Measurements from ENCODE around the gene NDUFB7. TPM values are rescaled to one million over a fixed set of nuclear protein-coding genes. Genes with fewer than 3 reads are reported as not detected.

The NDUFB7 gene
- total RNA-seq, 1 donor from 2014 or later: 612 TPM

GRCh38 chr19:14517446-14517839 lies 54.4 kb downstream of the NDUFB7 start:
- peak overlapping the region; percentile 96 to 98 for H3K4me3 ChIP-seq
- intact Hi-C loops (cut with DNase I): no loop called here
- peaks cover 8 to 34% of the 10 kb centered on the region in 2 donors for H3K4me1 ChIP-seq
- H3K27ac ChIP-seq: peak overlapping the region; percentile 99
- H3K9me3 ChIP-seq: no peaks in the 10 kb centered on the region
- H3K27me3 ChIP-seq: no peaks in the 10 kb centered on the region
- TF ChIP-seq CTCF (IDR thresholded peaks at IDR 0.05): no peak
- H3K36me3 ChIP-seq: peaks cover 23 to 36% of the 10 kb centered on the region in 2 donors
- DNase-seq (ENCODE audit: low spot score in 2 of 2): no peak

- Histone ChIP-seq H3K4me3 (peak overlapping the region; percentile 96 to 98), H3K27me3 (no peaks in the 10 kb centered on the region), H3K9me3 (no peaks in the 10 kb centered on the region), H3K4me1 (peaks cover 8 to 34% of the 10 kb centered on the region in 2 donors), H3K36me3 (peaks cover 23 to 36% of the 10 kb centered on the region in 2 donors), H3K27ac (peak overlapping the region; percentile 99)
- intact Hi-C loops (cut with DNase I): no loop called here
- DNase-seq (ENCODE audit: low spot score in 2 of 2): no peak
- TF ChIP-seq CTCF (IDR thresholded peaks at IDR 0.05): no peak
These were observed 55.0 kb downstream of the NDUFB7 start for GRCh38 chr19:14516746-14517438.

Other genes starting within 250 kb of the NDUFB7 start
- 201 TPM for gene ADGRE5, start 190.6 kb downstream of the NDUFB7 start, total RNA-seq
- gene DDX39A, start 152.7 kb downstream of the NDUFB7 start, total RNA-seq: 83.4 TPM
- gene PKN1, start 138.8 kb downstream of the NDUFB7 start, total RNA-seq: 231 TPM
- gene PTGER1, start 96.7 kb downstream of the NDUFB7 start, total RNA-seq: 17.1 TPM
- 123 TPM for gene GIPC1, start 75.9 kb downstream of the NDUFB7 start, total RNA-seq
- gene DNAJB1, start 53.7 kb downstream of the NDUFB7 start, total RNA-seq: 73.8 TPM
- gene TECR, start 42.5 kb downstream of the NDUFB7 start, total RNA-seq: 88.7 TPM
- not detected for gene CLEC17A, start 11.0 kb upstream of the NDUFB7 start, total RNA-seq
- gene ADGRE3, start 102.8 kb upstream of the NDUFB7 start, total RNA-seq: not detected
- 33.7 TPM for gene ZNF333, start 118.0 kb upstream of the NDUFB7 start, total RNA-seq
- 0.21 TPM for gene ADGRE2, start 206.5 kb upstream of the NDUFB7 start, total RNA-seq

Measured in ascending aorta (tissue), 2 donors.